Uterus (tissue), 2 donors: ENCODE measurements around the gene MAGI2.

Source experiments
- POLR2A ChIP-seq, 2 donors: fragments of 450-650 bp; IDR thresholded peaks; one replicate each; pipeline ENCODE4 v1.6.1; 2016; ENCODE audit warnings: antibody characterized with exemption in 2 of 2, mild to moderate bottlenecking in 1 of 2, moderate library complexity in 1 of 2
- TF ChIP-seq, protein P1 (sequence below), 4 experiments: fragments of 200-600 bp in 2 of 4; fragments of 450-650 bp in 2 of 4; sonication (generic) in 2 of 4; IDR thresholded peaks; one replicate each; pipeline ENCODE4 v1.5.1; 2016 to 2019; ENCODE audit warnings: antibody characterized with exemption in 4 of 4, mild to moderate bottlenecking in 2 of 4, moderate library complexity in 1 of 4

DNA sequence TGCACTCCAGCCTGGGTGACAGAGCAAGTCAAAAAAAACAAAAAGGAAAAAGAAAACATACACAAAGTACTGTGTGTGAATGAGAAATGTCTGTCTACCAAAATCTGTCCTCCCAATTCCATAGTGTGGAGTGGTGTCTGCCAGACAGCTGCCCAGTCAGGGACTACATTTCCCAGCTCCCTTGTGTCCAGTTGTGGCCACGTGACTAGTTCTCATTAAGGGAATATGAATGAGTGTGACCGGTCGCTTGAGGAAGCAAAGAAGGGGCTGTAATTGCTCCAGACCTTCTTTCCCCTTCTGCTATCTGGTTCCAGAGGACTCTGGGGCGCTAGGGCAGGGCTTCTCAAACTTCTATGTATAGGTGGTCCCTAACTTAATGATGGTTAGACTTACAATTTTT, 1450.8 kb downstream of the MAGI2 start:
- TF ChIP-seq, protein P1, sequence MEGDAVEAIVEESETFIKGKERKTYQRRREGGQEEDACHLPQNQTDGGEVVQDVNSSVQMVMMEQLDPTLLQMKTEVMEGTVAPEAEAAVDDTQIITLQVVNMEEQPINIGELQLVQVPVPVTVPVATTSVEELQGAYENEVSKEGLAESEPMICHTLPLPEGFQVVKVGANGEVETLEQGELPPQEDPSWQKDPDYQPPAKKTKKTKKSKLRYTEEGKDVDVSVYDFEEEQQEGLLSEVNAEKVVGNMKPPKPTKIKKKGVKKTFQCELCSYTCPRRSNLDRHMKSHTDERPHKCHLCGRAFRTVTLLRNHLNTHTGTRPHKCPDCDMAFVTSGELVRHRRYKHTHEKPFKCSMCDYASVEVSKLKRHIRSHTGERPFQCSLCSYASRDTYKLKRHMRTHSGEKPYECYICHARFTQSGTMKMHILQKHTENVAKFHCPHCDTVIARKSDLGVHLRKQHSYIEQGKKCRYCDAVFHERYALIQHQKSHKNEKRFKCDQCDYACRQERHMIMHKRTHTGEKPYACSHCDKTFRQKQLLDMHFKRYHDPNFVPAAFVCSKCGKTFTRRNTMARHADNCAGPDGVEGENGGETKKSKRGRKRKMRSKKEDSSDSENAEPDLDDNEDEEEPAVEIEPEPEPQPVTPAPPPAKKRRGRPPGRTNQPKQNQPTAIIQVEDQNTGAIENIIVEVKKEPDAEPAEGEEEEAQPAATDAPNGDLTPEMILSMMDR (IDR thresholded peaks at IDR 0.05) = no peak
- no peak for TF ChIP-seq POLR2A (IDR thresholded peaks at IDR 0.05)
